H9 (cell line): ENCODE measurements around the gene POLE2. TPM values are rescaled to one million over a fixed set of nuclear protein-coding genes. Genes with fewer than 3 reads are reported as not detected.

ENCODE experiments used
- DNase-seq: peaks from one replicate; pipeline ENCODE4 v3.0.0-alpha.2; 2017
- H2AFZ ChIP-seq: one replicate; pipeline ENCODE4 v1.6.1; 2013; ENCODE audit warnings: mild to moderate bottlenecking, low read length, control low read depth, moderate library complexity
- H2AK5ac ChIP-seq: 2 replicates; pipeline ENCODE4 v1.6.1; 2013; ENCODE audit warnings: low read length, control low read depth, mixed read lengths; ENCODE audit not compliant: insufficient read length
- H2BK120ac ChIP-seq: one replicate; pipeline ENCODE4 v1.6.1; 2013; ENCODE audit warnings: low read depth, mild to moderate bottlenecking, low read length, control low read depth, inconsistent platforms; ENCODE audit not compliant: poor library complexity, severe bottlenecking
- H2BK12ac ChIP-seq: 2 replicates; pipeline ENCODE4 v1.6.1; 2013; ENCODE audit warnings: low read length, control low read depth, mixed read lengths, low read depth; ENCODE audit not compliant: insufficient read length
- H2BK15ac ChIP-seq: 2 replicates; pipeline ENCODE4 v1.6.1; 2013; ENCODE audit warnings: low read depth, low read length, control low read depth
- H2BK20ac ChIP-seq: one replicate; pipeline ENCODE4 v1.6.1; 2013; ENCODE audit warnings: low read depth, mild to moderate bottlenecking, low read length, control low read depth, inconsistent platforms; ENCODE audit not compliant: poor library complexity, severe bottlenecking
- H2BK5ac ChIP-seq: 2 replicates; pipeline ENCODE4 v1.6.1; 2013; ENCODE audit warnings: low read length, control low read depth, mixed read lengths; ENCODE audit not compliant: insufficient read length
- H3K14ac ChIP-seq: 2 replicates; pipeline ENCODE4 v1.6.1; 2013; ENCODE audit warnings: low read length, control low read depth; ENCODE audit not compliant: insufficient read depth
- H3K18ac ChIP-seq: 2 replicates; pipeline ENCODE4 v1.6.1; 2013; ENCODE audit warnings: low read depth, mild to moderate bottlenecking, mixed read lengths, low read length, control low read depth; ENCODE audit not compliant: insufficient read length
- H3K23ac ChIP-seq: 2 replicates; pipeline ENCODE4 v1.6.1; 2013; ENCODE audit warnings: low read length, control low read depth, mixed read lengths, low read depth; ENCODE audit not compliant: insufficient read length
- H3K23me2 ChIP-seq: 2 replicates; pipeline ENCODE4 v1.6.1; 2013; ENCODE audit warnings: low read depth, mild to moderate bottlenecking, mixed read lengths, low read length, control low read depth; ENCODE audit not compliant: insufficient read length, poor library complexity, severe bottlenecking
- H3K27ac ChIP-seq: 2 replicates; pipeline ENCODE4 v1.5.1; 2013; ENCODE audit warnings: low read length, control low read depth, mixed read lengths, low read depth; ENCODE audit not compliant: insufficient read length
- H3K27me3 ChIP-seq: 2 replicates; pipeline ENCODE4 v1.6.1; 2013; ENCODE audit warnings: low read length, control low read depth, inconsistent platforms; ENCODE audit not compliant: insufficient read depth
- H3K4ac ChIP-seq: 2 replicates; pipeline ENCODE4 v1.6.1; 2013; ENCODE audit warnings: low read depth, mild to moderate bottlenecking, control low read depth, inconsistent platforms, low read length, moderate library complexity
- H3K4me1 ChIP-seq: 2 replicates; pipeline ENCODE4 v1.6.1; 2013; ENCODE audit warnings: low read length, control low read depth, inconsistent platforms; ENCODE audit not compliant: insufficient read depth
- H3K4me2 ChIP-seq: 2 replicates; pipeline ENCODE4 v1.6.1; 2013; ENCODE audit warnings: low read length, control low read depth, mixed read lengths; ENCODE audit not compliant: insufficient read length, insufficient read depth
- H3K56ac ChIP-seq: 2 replicates; pipeline ENCODE4 v1.6.1; 2013; ENCODE audit warnings: low read depth, mild to moderate bottlenecking, mixed read lengths, low read length, control low read depth; ENCODE audit not compliant: insufficient read length
- H3K79me1 ChIP-seq: 2 replicates; pipeline ENCODE4 v1.6.1; 2013; ENCODE audit warnings: low read depth, mild to moderate bottlenecking, moderate library complexity, low read length, control low read depth, inconsistent platforms; ENCODE audit not compliant: insufficient read depth, poor library complexity, severe bottlenecking
- H3K79me2 ChIP-seq: 2 replicates; pipeline ENCODE4 v1.6.1; 2013; ENCODE audit warnings: low read length, control low read depth, inconsistent platforms; ENCODE audit not compliant: insufficient read depth
- H3K9ac ChIP-seq: 2 replicates; pipeline ENCODE4 v1.6.1; 2013; ENCODE audit warnings: low read length, control low read depth, mixed read lengths; ENCODE audit not compliant: insufficient read length; ENCODE audit errors: extremely low read depth
- H3K9me3 ChIP-seq: one replicate; pipeline ENCODE4 v1.6.1; 2013; ENCODE audit warnings: low read depth, low read length, inconsistent platforms; ENCODE audit not compliant: control insufficient read depth
- H3T11ph ChIP-seq: one replicate; pipeline ENCODE4 v1.6.1; 2013; ENCODE audit warnings: mild to moderate bottlenecking, low read length, control low read depth, inconsistent platforms
- H4K20me1 ChIP-seq: one replicate; pipeline ENCODE4 v1.6.1; 2013; ENCODE audit not compliant: control insufficient read depth, insufficient read length, insufficient read depth
- H4K5ac ChIP-seq: 2 replicates; pipeline ENCODE4 v1.6.1; 2013; ENCODE audit warnings: low read depth, mild to moderate bottlenecking, mixed read lengths, low read length, control low read depth; ENCODE audit not compliant: insufficient read length
- H4K8ac ChIP-seq: replicated peaks from 2 replicates; pipeline ENCODE4 v1.6.1; 2013; ENCODE audit warnings: low read length, control low read depth, mixed read lengths, low read depth; ENCODE audit not compliant: insufficient read length
- H4K91ac ChIP-seq: 2 replicates; pipeline ENCODE4 v1.6.1; 2013; ENCODE audit warnings: low read depth, mild to moderate bottlenecking, moderate library complexity, mixed read lengths, low read length, control low read depth; ENCODE audit not compliant: insufficient read length
- H3K27ac Mint-ChIP-seq, 3 experiments: 2 replicates in 2 of 3; 3 replicates in 1 of 3; pipeline ENCODE4 v1.8.0; 2020 to 2021; ENCODE audit warnings: mixed read lengths in 3 of 3, mild to moderate bottlenecking in 1 of 3, moderate library complexity in 1 of 3
- H3K27me3 Mint-ChIP-seq: 2 replicates; pipeline ENCODE4 v1.8.0; 2021; ENCODE audit warnings: low read depth, mild to moderate bottlenecking, moderate library complexity, mixed read lengths
- H3K36me3 Mint-ChIP-seq, 3 experiments: 2 replicates in 2 of 3; 3 replicates in 1 of 3; pipeline ENCODE4 v1.8.0; 2020 to 2021; ENCODE audit warnings: low read depth in 3 of 3, mixed read lengths in 3 of 3; ENCODE audit not compliant: insufficient read depth in 1 of 3
- H3K4me1 Mint-ChIP-seq, 2 experiments: 2 replicates each; pipeline ENCODE4 v1.8.0; 2020; ENCODE audit warnings: mixed read lengths in 2 of 2
- H3K4me3 Mint-ChIP-seq, 2 experiments: 2 replicates in 1 of 2; 3 replicates in 1 of 2; pipeline ENCODE4 v1.8.0; 2020 to 2021; ENCODE audit warnings: mild to moderate bottlenecking in 2 of 2, mixed read lengths in 2 of 2, moderate library complexity in 1 of 2
- H3K9me3 Mint-ChIP-seq, 2 experiments: 2 replicates in 1 of 2; 3 replicates in 1 of 2; pipeline ENCODE4 v1.8.0; 2020; ENCODE audit warnings: mild to moderate bottlenecking in 2 of 2, mixed read lengths in 2 of 2, moderate library complexity in 1 of 2
- WGBS: extraction: QIAGEN DNeasy Blood & Tissue Kit; methylation state at CpG from one replicate; pipeline ENCODE4 v1.1.7; 2013; ENCODE audit warnings: missing lambda C conversion rate, low lambda C conversion rate, mixed read lengths; ENCODE audit not compliant: insufficient read length; ENCODE audit errors: extremely low coverage; 5-methylcytosine and 5-hydroxymethylcytosine counted together
- total RNA-seq: library from RNA; stranded (reverse); gene quantifications from 2 replicates; pipeline ENCODE4 v1.2.1, GENCODE V29; 2021
- TF ChIP-seq, protein P1 (sequence below): fragments of 200-600 bp; sonication (generic); conservative IDR thresholded peaks from 3 replicates; pipeline ENCODE4 v1.8.0; 2021; ENCODE audit warnings: antibody characterized with exemption, mild to moderate bottlenecking

Gene POLE2
- total RNA-seq, 1 experiment from 2014 or later = 25.7 TPM

DNA sequence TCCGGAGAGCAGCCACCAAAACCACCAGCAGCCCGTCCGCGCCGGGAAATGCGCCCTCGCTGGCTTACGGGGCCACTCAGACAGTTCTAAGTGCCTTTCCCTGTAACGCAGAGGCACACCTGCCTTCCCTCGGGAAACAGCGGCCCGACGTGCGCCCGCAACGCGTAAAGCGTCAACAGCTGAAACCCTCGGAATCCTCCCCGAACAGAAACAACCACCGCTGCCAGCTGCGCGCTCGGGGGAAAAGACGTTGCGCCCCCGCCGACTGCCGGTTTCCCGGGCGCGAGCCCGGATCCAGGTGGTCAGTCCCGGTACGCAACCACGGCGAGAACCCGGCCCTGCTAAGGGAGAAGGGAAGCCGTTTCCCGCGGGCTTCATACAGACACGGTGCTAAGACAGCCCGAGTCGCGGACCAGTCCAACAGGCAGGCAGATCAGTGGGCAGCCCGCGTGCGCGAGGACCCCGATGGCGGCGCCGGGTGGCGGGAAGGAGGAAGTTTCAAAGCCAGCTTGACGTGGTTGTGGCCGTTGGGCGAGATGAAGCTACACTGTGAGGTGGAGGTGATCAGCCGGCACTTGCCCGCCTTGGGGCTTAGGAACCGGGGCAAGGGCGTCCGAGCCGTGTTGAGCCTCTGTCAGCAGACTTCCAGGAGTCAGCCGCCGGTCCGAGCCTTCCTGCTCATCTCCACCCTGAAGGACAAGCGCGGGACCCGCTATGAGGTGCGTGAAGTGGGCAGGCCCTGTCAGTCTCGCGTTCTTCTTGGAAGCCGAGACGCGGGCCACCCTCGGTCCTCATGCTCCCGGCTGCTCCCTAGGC, 89.3 kb downstream of the POLE2 start, which contains the start of gene LRR1:
LRR1 (plus strand) TSS at position 456 of the 816 bp plus-strand sequence; CDS start at position 537, 81 bp downstream.
- H2BK20ac ChIP-seq = no peak within 1 kb of the TSS
- H3K23ac ChIP-seq = no peak within 1 kb of the TSS
- H3K79me1 ChIP-seq = no peaks in the 10 kb centered on the region
- H4K8ac ChIP-seq = peak within 1 kb of the TSS; percentile 94
- H2AFZ ChIP-seq = no peak within 1 kb of the TSS
- Mint-ChIP-seq H3K4me1 (peaks cover 9 to 18% of the 10 kb centered on the region in 2 experiments), H3K9me3 (no peaks in the 10 kb centered on the region; a peak in 1 of 5 replicates), H3K27me3 (peaks cover 4% of the 10 kb centered on the region; the same call in 1 of the 2 replicates), H3K4me3 (peak within 1 kb of the TSS; percentile 87 to 97), H3K27ac (peak within 1 kb of the TSS; percentile 95 to 99 (median 96)), H3K36me3 (peaks cover 0 to 16% (median 4%) of the 10 kb centered on the region in 3 experiments; a peak in 5 of 7 replicates)
- peak within 1 kb of the TSS; percentile 55 for H2BK12ac ChIP-seq
- no peak within 1 kb of the TSS for H3T11ph ChIP-seq
- DNase-seq = peak; percentile 81
- peak within 1 kb of the TSS; percentile 80 for H3K4me2 ChIP-seq
- H3K18ac ChIP-seq = peak within 1 kb of the TSS; percentile 99
- peak within 1 kb of the TSS; percentile 58 for H4K5ac ChIP-seq
- H2BK5ac ChIP-seq = peak within 1 kb of the TSS; percentile 32
- no peak within 1 kb of the TSS for H4K91ac ChIP-seq
- no peak within 1 kb of the TSS for H3K56ac ChIP-seq
- H4K20me1 ChIP-seq = no peaks in the 10 kb centered on the region
- H3K27ac ChIP-seq = peak within 1 kb of the TSS; percentile 41
- H3K4me1 ChIP-seq = no peaks in the 10 kb centered on the region
- H3K27me3 ChIP-seq = no peaks in the 10 kb centered on the region; the same call in 1 of the 2 replicates
- H3K79me2 ChIP-seq = no peaks in the 10 kb centered on the region; the same call in 1 of the 2 replicates
- peak within 1 kb of the TSS; percentile 96 for H3K14ac ChIP-seq
- H2BK15ac ChIP-seq = no peak within 1 kb of the TSS
- no peaks in the 10 kb centered on the region for H3K9me3 ChIP-seq
- H3K4ac ChIP-seq = no peak within 1 kb of the TSS; the same call in 1 of the 2 replicates
- H3K23me2 ChIP-seq = peaks cover 12% of the 10 kb centered on the region
- TF ChIP-seq, protein P1, sequence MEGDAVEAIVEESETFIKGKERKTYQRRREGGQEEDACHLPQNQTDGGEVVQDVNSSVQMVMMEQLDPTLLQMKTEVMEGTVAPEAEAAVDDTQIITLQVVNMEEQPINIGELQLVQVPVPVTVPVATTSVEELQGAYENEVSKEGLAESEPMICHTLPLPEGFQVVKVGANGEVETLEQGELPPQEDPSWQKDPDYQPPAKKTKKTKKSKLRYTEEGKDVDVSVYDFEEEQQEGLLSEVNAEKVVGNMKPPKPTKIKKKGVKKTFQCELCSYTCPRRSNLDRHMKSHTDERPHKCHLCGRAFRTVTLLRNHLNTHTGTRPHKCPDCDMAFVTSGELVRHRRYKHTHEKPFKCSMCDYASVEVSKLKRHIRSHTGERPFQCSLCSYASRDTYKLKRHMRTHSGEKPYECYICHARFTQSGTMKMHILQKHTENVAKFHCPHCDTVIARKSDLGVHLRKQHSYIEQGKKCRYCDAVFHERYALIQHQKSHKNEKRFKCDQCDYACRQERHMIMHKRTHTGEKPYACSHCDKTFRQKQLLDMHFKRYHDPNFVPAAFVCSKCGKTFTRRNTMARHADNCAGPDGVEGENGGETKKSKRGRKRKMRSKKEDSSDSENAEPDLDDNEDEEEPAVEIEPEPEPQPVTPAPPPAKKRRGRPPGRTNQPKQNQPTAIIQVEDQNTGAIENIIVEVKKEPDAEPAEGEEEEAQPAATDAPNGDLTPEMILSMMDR = no peak
- no peak within 1 kb of the TSS for H2BK120ac ChIP-seq
- no peak within 1 kb of the TSS for H2AK5ac ChIP-seq
- peak within 1 kb of the TSS; percentile 96 for H3K9ac ChIP-seq
- no CpG with 5 or more reads among the region's 77 CpGs for WGBS
